OCI-LY1 (cell line): ENCODE results near the gene SCAP.
A peak's percentile ranks its signal among the peaks of the same experiment; 100 is the strongest.

Experiments used
- H2AFZ ChIP-seq: fragments of 200-600 bp; sonication (generic), shearing (Covaris generic); 2 replicates; pipeline ENCODE4 v1.6.0; 2014; ENCODE audit warnings: antibody characterized with exemption, mild to moderate bottlenecking, low read length
- H3F3A ChIP-seq: fragments of 200-600 bp; sonication (generic), shearing (Covaris generic); 2 replicates; pipeline ENCODE4 v1.6.0; 2014; ENCODE audit warnings: mild to moderate bottlenecking, antibody characterized with exemption, low read length, moderate library complexity; ENCODE audit not compliant: insufficient read depth
- H3K27ac ChIP-seq: fragments of 200-600 bp; sonication (generic); 2 replicates; pipeline ENCODE4 v1.5.1; 2014; ENCODE audit warnings: low read length, mixed run types, mild to moderate bottlenecking, low read depth; ENCODE audit not compliant: poor library complexity, severe bottlenecking
- H3K27me3 ChIP-seq: fragments of 200-600 bp; sonication (generic); 2 replicates; pipeline ENCODE4 v1.6.0; 2014; ENCODE audit warnings: antibody characterized with exemption, mild to moderate bottlenecking, low read length, moderate library complexity; ENCODE audit not compliant: insufficient read depth
- H3K36me3 ChIP-seq: fragments of 200-600 bp; sonication (generic); 2 replicates; pipeline ENCODE4 v1.6.1; 2014; ENCODE audit warnings: mild to moderate bottlenecking, antibody characterized with exemption, low read length, moderate library complexity, mixed read lengths; ENCODE audit not compliant: insufficient read depth
- H3K4me1 ChIP-seq: fragments of 200-600 bp; sonication (generic); 2 replicates; pipeline ENCODE4 v1.5.1; 2014; ENCODE audit warnings: mild to moderate bottlenecking, low read length, moderate library complexity; ENCODE audit not compliant: insufficient read depth, severe bottlenecking
- H3K4me2 ChIP-seq: fragments of 200-600 bp; sonication (generic), shearing (Covaris generic); 2 replicates; pipeline ENCODE4 v1.6.1; 2014; ENCODE audit warnings: low read length
- H3K4me3 ChIP-seq: fragments of 200-600 bp; sonication (generic); 2 replicates; pipeline ENCODE4 v1.5.1; 2014; ENCODE audit warnings: low read length, low read depth, mild to moderate bottlenecking, mixed read lengths; ENCODE audit not compliant: poor library complexity, severe bottlenecking
- H3K79me2 ChIP-seq: fragments of 200-600 bp; shearing (Covaris generic); 2 replicates; pipeline ENCODE4 v1.6.1; 2016; ENCODE audit warnings: mixed run types, low read length, mixed read lengths; ENCODE audit not compliant: insufficient read depth
- H3K9ac ChIP-seq: fragments of 200-600 bp; sonication (generic), shearing (Covaris generic); 2 replicates; pipeline ENCODE4 v1.6.1; 2014; ENCODE audit warnings: mild to moderate bottlenecking, low read length, mixed read lengths
- H3K9me2 ChIP-seq: fragments of 200-600 bp; sonication (generic), shearing (Covaris generic); 2 replicates; pipeline ENCODE4 v1.6.1; 2014; ENCODE audit warnings: low read depth, mild to moderate bottlenecking, low read length, mixed read lengths
- H3K9me3 ChIP-seq: fragments of 200-600 bp; shearing (Covaris generic); 2 replicates; pipeline ENCODE4 v1.6.1; 2014; ENCODE audit warnings: low read length, mixed read lengths
- H4K20me1 ChIP-seq: fragments of 200-600 bp; sonication (generic), shearing (Covaris generic); 2 replicates; pipeline ENCODE4 v1.6.0; 2016; ENCODE audit warnings: mild to moderate bottlenecking, low read length; ENCODE audit not compliant: insufficient read depth
- CTCF ChIP-seq: fragments of 200-600 bp; sonication (generic), shearing (Covaris generic); IDR thresholded peaks from 2 replicates; pipeline ENCODE4 v1.5.1; 2017; ENCODE audit warnings: mild to moderate bottlenecking, antibody characterized with exemption, low read length, moderate library complexity, mixed read lengths
- EZH2 ChIP-seq: fragments of 200-600 bp; sonication (generic), shearing (Covaris generic); IDR thresholded peaks from 2 replicates; pipeline ENCODE4 v1.8.0; 2017; ENCODE audit warnings: borderline replicate concordance, mixed run types, mild to moderate bottlenecking, antibody characterized with exemption, low read length, moderate library complexity, mixed read lengths

SCAP gene

GRCh38 chr3:47407237-47407636 lies 68.5 kb downstream of the SCAP start:
- Histone ChIP-seq H3F3A (no peaks in the 10 kb centered on the region), H3K27ac (no peak overlapping the region), H2AFZ (no peak overlapping the region), H3K79me2 (no peaks in the 10 kb centered on the region), H3K9me2 (no peaks in the 10 kb centered on the region), H3K9ac (no peak overlapping the region), H3K4me1 (no peaks in the 10 kb centered on the region), H3K4me3 (no peak overlapping the region), H3K9me3 (no peaks in the 10 kb centered on the region), H3K36me3 (peaks cover 59% of the 10 kb centered on the region), H3K4me2 (no peak overlapping the region), H3K27me3 (no peaks in the 10 kb centered on the region), H4K20me1 (no peaks in the 10 kb centered on the region)
- TF ChIP-seq EZH2 (no peak), CTCF (no peak)

- H3K27ac ChIP-seq = no peak overlapping the region
- TF ChIP-seq EZH2 (no peak), CTCF (peak; percentile 46)
- no peak overlapping the region for H3K9ac ChIP-seq
- no peaks in the 10 kb centered on the region for H3K27me3 ChIP-seq
- H3K9me3 ChIP-seq = no peaks in the 10 kb centered on the region
- H3K4me3 ChIP-seq = no peak overlapping the region
- no peak overlapping the region for H2AFZ ChIP-seq
- peaks cover 55% of the 10 kb centered on the region for H3K36me3 ChIP-seq
- H4K20me1 ChIP-seq = no peaks in the 10 kb centered on the region
- no peaks in the 10 kb centered on the region for H3K9me2 ChIP-seq
- H3K79me2 ChIP-seq = no peaks in the 10 kb centered on the region
- no peak overlapping the region for H3K4me2 ChIP-seq
- no peaks in the 10 kb centered on the region for H3K4me1 ChIP-seq
- no peaks in the 10 kb centered on the region for H3F3A ChIP-seq
Measured at GRCh38 chr3:47406762-47407149, 69.0 kb downstream of the SCAP start.

- Histone ChIP-seq H3K79me2 (no peaks in the 10 kb centered on the region), H3K27ac (no peak overlapping the region), H3K36me3 (peaks cover 48% of the 10 kb centered on the region), H3K9me2 (no peaks in the 10 kb centered on the region), H3K9ac (no peak overlapping the region), H4K20me1 (no peaks in the 10 kb centered on the region), H3K4me3 (no peak overlapping the region), H3K4me1 (no peaks in the 10 kb centered on the region), H3K9me3 (no peaks in the 10 kb centered on the region), H3K4me2 (no peak overlapping the region), H3K27me3 (no peaks in the 10 kb centered on the region), H2AFZ (no peak overlapping the region), H3F3A (no peaks in the 10 kb centered on the region)
- TF ChIP-seq EZH2 (no peak), CTCF (no peak)
Measured at GRCh38 chr3:47405820-47406761, 69.7 kb downstream of the SCAP start.
